Activated naive CD4-positive, alpha-beta T cell treated with anti-CD3 and anti-CD28 coated beads, Interleukin-2, amount 10 ng/mL, durations not matched to agents 7 days and 5 days (primary cell): ENCODE results near the gene AUTS2.

Experiments
- CTCF ChIA-PET: fragments of 350-600 bp; sonication (Branson Sonifier 250); formaldehyde crosslinking; loops from one replicate; lab custom pipeline; 2021; ENCODE audit warnings: antibody characterized with exemption; lab: Charles Lee
- DNase-seq: peaks from one replicate; pipeline ENCODE4 v3.0.0-alpha.2; 2020
- H3K27ac Mint-ChIP-seq: one replicate; pipeline ENCODE4 v1.8.0; 2021; ENCODE audit warnings: mild to moderate bottlenecking, moderate library complexity, mixed read lengths
- H3K27me3 Mint-ChIP-seq: one replicate; pipeline ENCODE4 v1.8.0; 2021; ENCODE audit warnings: mild to moderate bottlenecking, mixed read lengths
- H3K36me3 Mint-ChIP-seq: one replicate; pipeline ENCODE4 v1.8.0; 2021; ENCODE audit warnings: mixed read lengths
- H3K4me1 Mint-ChIP-seq: one replicate; pipeline ENCODE4 v1.8.0; 2021; ENCODE audit warnings: mixed read lengths
- H3K4me3 Mint-ChIP-seq: one replicate; pipeline ENCODE4 v1.8.0; 2021; ENCODE audit warnings: mild to moderate bottlenecking, moderate library complexity, mixed read lengths
- H3K9me3 Mint-ChIP-seq: one replicate; pipeline ENCODE4 v1.8.0; 2021; ENCODE audit warnings: mixed read lengths

Gene AUTS2

GRCh38 chr7:69708857-69709256, 110.6 kb downstream of the AUTS2 start:
- Mint-ChIP-seq H3K27me3 (no peaks in the 10 kb centered on the region), H3K9me3 (no peaks in the 10 kb centered on the region), H3K36me3 (no peaks in the 10 kb centered on the region), H3K4me3 (no peak overlapping the region), H3K4me1 (no peaks in the 10 kb centered on the region), H3K27ac (no peak overlapping the region)
- DNase-seq, result no peak
- CTCF ChIA-PET, result no interaction called here

GRCh38 chr7:69710768-69711438, 112.6 kb downstream of the AUTS2 start:
- CTCF ChIA-PET, result no interaction called here
- Mint-ChIP-seq H3K4me1 (no peaks in the 10 kb centered on the region), H3K9me3 (no peaks in the 10 kb centered on the region), H3K36me3 (no peaks in the 10 kb centered on the region), H3K27me3 (no peaks in the 10 kb centered on the region), H3K4me3 (no peak overlapping the region), H3K27ac (no peak overlapping the region)
- no peak for DNase-seq

GRCh38 chr7:69714886-69715576, 116.8 kb downstream of the AUTS2 start:
- Mint-ChIP-seq H3K9me3 (no peaks in the 10 kb centered on the region), H3K4me3 (no peak overlapping the region), H3K36me3 (no peaks in the 10 kb centered on the region), H3K4me1 (no peaks in the 10 kb centered on the region), H3K27me3 (no peaks in the 10 kb centered on the region), H3K27ac (no peak overlapping the region)
- no peak for DNase-seq
- CTCF ChIA-PET, result interaction anchor here (0.6 kb wide), 1 partner anchor 216 kb away, joined by 4 read pairs; no protein-coding TSS in a partner anchor

GRCh38 chr7:69717221-69717620, 118.9 kb downstream of the AUTS2 start:
- H3K27ac Mint-ChIP-seq, result no peak overlapping the region
- no peak for DNase-seq
- no peaks in the 10 kb centered on the region for H3K27me3 Mint-ChIP-seq
- CTCF ChIA-PET, result no interaction called here
- H3K4me1 Mint-ChIP-seq, result no peaks in the 10 kb centered on the region
- H3K4me3 Mint-ChIP-seq, result no peak overlapping the region
- no peaks in the 10 kb centered on the region for H3K36me3 Mint-ChIP-seq
- H3K9me3 Mint-ChIP-seq, result no peaks in the 10 kb centered on the region

GRCh38 chr7:69719717-69720116, 121.4 kb downstream of the AUTS2 start:
- CTCF ChIA-PET, result no interaction called here

GRCh38 chr7:69722843-69723242, 124.6 kb downstream of the AUTS2 start:
- Mint-ChIP-seq H3K36me3 (no peaks in the 10 kb centered on the region), H3K4me1 (no peaks in the 10 kb centered on the region), H3K27ac (no peak overlapping the region), H3K9me3 (no peaks in the 10 kb centered on the region), H3K4me3 (no peak overlapping the region), H3K27me3 (no peaks in the 10 kb centered on the region)
- DNase-seq, result no peak
- CTCF ChIA-PET, result no interaction called here

More at GRCh38 chr7:69719717-69720116, 121.4 kb downstream of the AUTS2 start:
- H3K4me1 Mint-ChIP-seq, result no peaks in the 10 kb centered on the region
- no peak for DNase-seq
- no peak overlapping the region for H3K27ac Mint-ChIP-seq
- H3K36me3 Mint-ChIP-seq, result no peaks in the 10 kb centered on the region
- no peaks in the 10 kb centered on the region for H3K27me3 Mint-ChIP-seq
- no peak overlapping the region for H3K4me3 Mint-ChIP-seq
- H3K9me3 Mint-ChIP-seq, result no peaks in the 10 kb centered on the region

- Mint-ChIP-seq H3K36me3 (no peaks in the 10 kb centered on the region), H3K27ac (no peak overlapping the region), H3K4me3 (no peak overlapping the region), H3K4me1 (no peaks in the 10 kb centered on the region), H3K27me3 (no peaks in the 10 kb centered on the region), H3K9me3 (no peaks in the 10 kb centered on the region)
- DNase-seq, result no peak
- CTCF ChIA-PET, result no interaction called here
Observed at GRCh38 chr7:69723663-69724062, 125.4 kb downstream of the AUTS2 start.

GRCh38 chr7:69728304-69728703, 130.0 kb downstream of the AUTS2 start:
- no peak overlapping the region for H3K27ac Mint-ChIP-seq
- no peak for DNase-seq

GRCh38 chr7:69732203-69732602, 133.9 kb downstream of the AUTS2 start:
- Mint-ChIP-seq H3K27ac (no peak overlapping the region), H3K9me3 (no peaks in the 10 kb centered on the region), H3K27me3 (no peaks in the 10 kb centered on the region), H3K4me1 (no peaks in the 10 kb centered on the region), H3K4me3 (no peak overlapping the region), H3K36me3 (no peaks in the 10 kb centered on the region)
- no peak for DNase-seq
- CTCF ChIA-PET, result no interaction called here

More at GRCh38 chr7:69728304-69728703, 130.0 kb downstream of the AUTS2 start:
- no peaks in the 10 kb centered on the region for H3K9me3 Mint-ChIP-seq
- no peak overlapping the region for H3K4me3 Mint-ChIP-seq
- CTCF ChIA-PET, result no interaction called here
- no peaks in the 10 kb centered on the region for H3K4me1 Mint-ChIP-seq
- no peaks in the 10 kb centered on the region for H3K27me3 Mint-ChIP-seq
- H3K36me3 Mint-ChIP-seq, result no peaks in the 10 kb centered on the region

GRCh38 chr7:69735582-69735981, 137.3 kb downstream of the AUTS2 start:
- CTCF ChIA-PET, result no interaction called here

GRCh38 chr7:69736126-69736810, 138.0 kb downstream of the AUTS2 start:
- Mint-ChIP-seq H3K36me3 (no peaks in the 10 kb centered on the region), H3K27me3 (no peaks in the 10 kb centered on the region), H3K4me1 (no peaks in the 10 kb centered on the region), H3K27ac (no peak overlapping the region), H3K4me3 (no peak overlapping the region), H3K9me3 (no peaks in the 10 kb centered on the region)
- DNase-seq, result no peak
- CTCF ChIA-PET, result no interaction called here

More at GRCh38 chr7:69735582-69735981, 137.3 kb downstream of the AUTS2 start:
- H3K4me1 Mint-ChIP-seq, result no peaks in the 10 kb centered on the region
- no peak for DNase-seq
- no peak overlapping the region for H3K27ac Mint-ChIP-seq
- H3K36me3 Mint-ChIP-seq, result no peaks in the 10 kb centered on the region
- no peaks in the 10 kb centered on the region for H3K27me3 Mint-ChIP-seq
- no peaks in the 10 kb centered on the region for H3K9me3 Mint-ChIP-seq
- H3K4me3 Mint-ChIP-seq, result no peak overlapping the region

GRCh38 chr7:69738396-69738951, 140.2 kb downstream of the AUTS2 start:
- Mint-ChIP-seq H3K4me1 (no peaks in the 10 kb centered on the region), H3K4me3 (no peak overlapping the region), H3K27ac (no peak overlapping the region), H3K9me3 (no peaks in the 10 kb centered on the region), H3K27me3 (no peaks in the 10 kb centered on the region), H3K36me3 (no peaks in the 10 kb centered on the region)
- CTCF ChIA-PET, result no interaction called here
- no peak for DNase-seq

- CTCF ChIA-PET, result no interaction called here
- no peak overlapping the region for H3K27ac Mint-ChIP-seq
- no peaks in the 10 kb centered on the region for H3K36me3 Mint-ChIP-seq
- DNase-seq, result no peak
- H3K4me1 Mint-ChIP-seq, result no peaks in the 10 kb centered on the region
- no peaks in the 10 kb centered on the region for H3K9me3 Mint-ChIP-seq
- H3K4me3 Mint-ChIP-seq, result no peak overlapping the region
- no peaks in the 10 kb centered on the region for H3K27me3 Mint-ChIP-seq
Observed at GRCh38 chr7:69739190-69739589, 140.9 kb downstream of the AUTS2 start.

- Mint-ChIP-seq H3K27ac (no peak overlapping the region), H3K4me3 (no peak overlapping the region), H3K27me3 (no peaks in the 10 kb centered on the region), H3K9me3 (no peaks in the 10 kb centered on the region), H3K4me1 (no peaks in the 10 kb centered on the region), H3K36me3 (no peaks in the 10 kb centered on the region)
- no peak for DNase-seq
- CTCF ChIA-PET, result interaction anchor here (0.7 kb wide), 1 partner anchor 319 kb away, joined by 3 read pairs; no protein-coding TSS in a partner anchor
Observed at GRCh38 chr7:69739931-69740431, 141.7 kb downstream of the AUTS2 start.
